CD4-positive, alpha-beta T cell treated with Interleukin-4 for 4 hours (primary cell): Measurements from ENCODE around the gene GATM.
"Not testable (repeated sequence)": the region's sequence is repeated elsewhere in the genome, so short reads cannot be mapped to it uniquely, and the experiment has no call there.

ENCODE experiments used
- DNase-seq: peaks from one replicate; pipeline ENCODE4 v3.0.0-alpha.2; 2020

Gene GATM

GRCh38 chr15:45387380-45388007 is 9.2 kb upstream of the GATM start:
- no peak for DNase-seq

GRCh38 chr15:45386974-45387373 is 8.6 kb upstream of the GATM start:
- DNase-seq: no peak

GRCh38 chr15:45386420-45386819 is 8.1 kb upstream of the GATM start:
- DNase-seq: no peak

- no peak for DNase-seq
These were observed 7.2 kb upstream of the GATM start for GRCh38 chr15:45385590-45385989.

GRCh38 chr15:45384700-45385099 is 6.4 kb upstream of the GATM start:
- DNase-seq: no peak

GRCh38 chr15:45378913-45379262 is 544 bp upstream of the GATM start:
- no peak for DNase-seq

GRCh38 chr15:45377609-45378148 is 665 bp downstream of the GATM start:
- DNase-seq: no peak

GRCh38 chr15:45376967-45377608 is 1.3 kb downstream of the GATM start:
- no peak for DNase-seq

GRCh38 chr15:45376300-45376928 is 1.9 kb downstream of the GATM start:
- no peak for DNase-seq

GRCh38 chr15:45375836-45376235 is 2.5 kb downstream of the GATM start:
- DNase-seq: no peak

GRCh38 chr15:45373976-45374375 is 4.4 kb downstream of the GATM start:
- DNase-seq: no peak

GRCh38 chr15:45372041-45372995 is 6.0 kb downstream of the GATM start:
- DNase-seq: no peak

- DNase-seq: no peak
These were observed 6.8 kb downstream of the GATM start for GRCh38 chr15:45371546-45371945.

GRCh38 chr15:45370042-45370441 is 8.3 kb downstream of the GATM start:
- not testable (repeated sequence) for DNase-seq

GRCh38 chr15:45367222-45367621 is 11.1 kb downstream of the GATM start:
- not testable (repeated sequence) for DNase-seq

- no peak for DNase-seq
These were observed 14.1 kb downstream of the GATM start for GRCh38 chr15:45364271-45364670.

- no peak for DNase-seq
These were observed 14.5 kb downstream of the GATM start for GRCh38 chr15:45363801-45364200.

GRCh38 chr15:45363334-45363733 is 15.0 kb downstream of the GATM start:
- DNase-seq: no peak

GRCh38 chr15:45362419-45362818 is 15.9 kb downstream of the GATM start:
- DNase-seq: no peak

GRCh38 chr15:45361878-45362277 is 16.5 kb downstream of the GATM start:
- DNase-seq: no peak

GRCh38 chr15:45355860-45356259 is 22.5 kb downstream of the GATM start:
- no peak for DNase-seq

GRCh38 chr15:45354711-45355110 is 23.6 kb downstream of the GATM start:
- DNase-seq: no peak

- DNase-seq: no peak
These were observed 27.1 kb downstream of the GATM start for GRCh38 chr15:45351227-45351626.
